ENCODE measurements around the gene AP1AR.

AP1AR gene

DNA sequence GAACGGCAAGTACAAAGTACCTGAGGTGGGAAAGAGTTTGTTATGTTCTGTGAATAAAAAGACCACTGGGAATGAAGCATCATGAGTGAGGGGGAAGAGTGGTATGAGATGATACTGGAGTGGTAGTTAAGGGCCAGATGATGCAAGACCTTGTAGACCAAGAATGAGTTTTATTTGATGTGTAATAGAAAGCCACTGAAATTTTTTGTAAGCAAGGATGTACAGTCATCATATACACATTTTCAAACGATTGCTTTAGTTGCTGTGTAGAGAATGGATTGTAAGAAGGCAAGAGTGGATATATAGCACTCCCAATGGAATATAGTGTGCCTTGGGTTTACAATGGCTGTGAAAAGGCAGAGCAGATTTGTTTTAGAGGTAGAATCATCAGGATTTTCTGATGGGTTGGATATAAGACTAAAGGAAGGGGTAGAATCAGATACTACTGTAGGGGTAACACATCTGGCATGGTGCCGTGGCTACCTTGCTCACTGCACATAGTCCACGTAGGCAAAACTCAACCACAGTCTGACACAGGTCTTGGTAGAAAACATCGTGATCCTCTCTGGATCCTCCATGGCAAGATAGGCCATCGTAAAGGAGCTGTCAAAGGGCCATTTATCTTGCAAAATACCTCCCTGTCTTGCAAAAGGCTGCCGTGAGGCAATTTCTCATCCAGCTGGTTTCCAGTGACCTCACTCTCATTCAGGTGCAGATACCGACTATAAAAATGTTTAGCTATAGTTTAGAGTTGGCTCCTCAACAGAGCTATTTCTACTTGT, 39.2 kb downstream of the AP1AR start:
- H3K9ac ChIP-seq (ENCODE audit: low read length) = no peak overlapping the region
- H3K4me2 ChIP-seq (ENCODE audit: low read length) = no peak overlapping the region
- 0 out of 2 replicates have a peak, but pooled peaks cover 3% of the 10 kb centered on the region for H3F3A ChIP-seq (ENCODE audit: insufficient read depth, low read length)
- no peak overlapping the region for H2AFZ ChIP-seq (ENCODE audit: low read length)
- no peak overlapping the region for H3K4me3 ChIP-seq (ENCODE audit: low read depth, low read length, poor library complexity, severe bottlenecking)
- H3K79me2 ChIP-seq (ENCODE audit: insufficient read depth, low read length) = peaks cover 14% of the 10 kb centered on the region; the same call in 1 of the 2 replicates
- H4K20me1 ChIP-seq (ENCODE audit: insufficient read depth, low read length) = no peaks in the 10 kb centered on the region
- peaks cover 21% of the 10 kb centered on the region for H3K36me3 ChIP-seq (ENCODE audit: insufficient read depth, low read length)
- no peaks in the 10 kb centered on the region for H3K4me1 ChIP-seq (ENCODE audit: insufficient read depth, low read length, severe bottlenecking)
- no peaks in the 10 kb centered on the region for H3K9me2 ChIP-seq (ENCODE audit: low read depth, low read length)
- H3K9me3 ChIP-seq (ENCODE audit: low read length) = no peaks in the 10 kb centered on the region
- peak overlapping the region; percentile 48 for H3K27ac ChIP-seq (ENCODE audit: low read depth, low read length, poor library complexity, severe bottlenecking)
- H3K27me3 ChIP-seq (ENCODE audit: insufficient read depth, low read length) = no peaks in the 10 kb centered on the region
- TF ChIP-seq, protein P1, sequence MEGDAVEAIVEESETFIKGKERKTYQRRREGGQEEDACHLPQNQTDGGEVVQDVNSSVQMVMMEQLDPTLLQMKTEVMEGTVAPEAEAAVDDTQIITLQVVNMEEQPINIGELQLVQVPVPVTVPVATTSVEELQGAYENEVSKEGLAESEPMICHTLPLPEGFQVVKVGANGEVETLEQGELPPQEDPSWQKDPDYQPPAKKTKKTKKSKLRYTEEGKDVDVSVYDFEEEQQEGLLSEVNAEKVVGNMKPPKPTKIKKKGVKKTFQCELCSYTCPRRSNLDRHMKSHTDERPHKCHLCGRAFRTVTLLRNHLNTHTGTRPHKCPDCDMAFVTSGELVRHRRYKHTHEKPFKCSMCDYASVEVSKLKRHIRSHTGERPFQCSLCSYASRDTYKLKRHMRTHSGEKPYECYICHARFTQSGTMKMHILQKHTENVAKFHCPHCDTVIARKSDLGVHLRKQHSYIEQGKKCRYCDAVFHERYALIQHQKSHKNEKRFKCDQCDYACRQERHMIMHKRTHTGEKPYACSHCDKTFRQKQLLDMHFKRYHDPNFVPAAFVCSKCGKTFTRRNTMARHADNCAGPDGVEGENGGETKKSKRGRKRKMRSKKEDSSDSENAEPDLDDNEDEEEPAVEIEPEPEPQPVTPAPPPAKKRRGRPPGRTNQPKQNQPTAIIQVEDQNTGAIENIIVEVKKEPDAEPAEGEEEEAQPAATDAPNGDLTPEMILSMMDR (IDR thresholded peaks at IDR 0.05; ENCODE audit: low read length) = no peak
- TF ChIP-seq EZH2 (IDR thresholded peaks at IDR 0.05; ENCODE audit: borderline replicate concordance, low read length) = no peak

DNA sequence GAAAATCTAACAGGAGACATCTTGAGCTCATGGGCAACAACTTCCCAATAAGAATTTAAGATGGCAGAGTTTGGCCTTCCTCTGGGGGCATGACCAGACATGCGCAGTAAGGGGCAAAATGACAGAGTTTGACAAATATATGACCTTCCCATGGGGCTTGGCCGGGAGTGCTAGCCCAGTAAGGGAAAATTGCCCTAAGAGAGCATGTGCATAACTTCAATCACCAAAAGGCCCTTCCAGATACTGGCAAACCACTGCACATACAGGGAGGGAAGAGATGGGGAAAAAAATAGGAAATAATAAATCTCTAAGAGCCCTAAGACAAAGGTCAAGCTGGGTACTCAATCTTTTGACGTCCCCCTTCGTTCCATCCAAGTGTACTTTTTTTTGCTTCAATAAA, 40.7 kb downstream of the AP1AR start:
- H2AFZ ChIP-seq (ENCODE audit: low read length) = no peak overlapping the region
- no peak overlapping the region for H3K27ac ChIP-seq (ENCODE audit: low read depth, low read length, poor library complexity, severe bottlenecking)
- no peaks in the 10 kb centered on the region for H3K9me3 ChIP-seq (ENCODE audit: low read length)
- H3K9ac ChIP-seq (ENCODE audit: low read length) = no peak overlapping the region
- peaks cover 35% of the 10 kb centered on the region for H3K36me3 ChIP-seq (ENCODE audit: insufficient read depth, low read length)
- H4K20me1 ChIP-seq (ENCODE audit: insufficient read depth, low read length) = no peaks in the 10 kb centered on the region
- H3K4me2 ChIP-seq (ENCODE audit: low read length) = no peak overlapping the region
- no peaks in the 10 kb centered on the region for H3K9me2 ChIP-seq (ENCODE audit: low read depth, low read length)
- 0 out of 2 replicates have a peak, but pooled peaks cover 3% of the 10 kb centered on the region for H3F3A ChIP-seq (ENCODE audit: insufficient read depth, low read length)
- H3K79me2 ChIP-seq (ENCODE audit: insufficient read depth, low read length) = peaks cover 29% of the 10 kb centered on the region
- no peak overlapping the region for H3K4me3 ChIP-seq (ENCODE audit: low read depth, low read length, poor library complexity, severe bottlenecking)
- no peak for TF ChIP-seq EZH2 (IDR thresholded peaks at IDR 0.05; ENCODE audit: borderline replicate concordance, low read length)
- TF ChIP-seq, protein P1 (IDR thresholded peaks at IDR 0.05; ENCODE audit: low read length) = no peak
- no peaks in the 10 kb centered on the region for H3K4me1 ChIP-seq (ENCODE audit: insufficient read depth, low read length, severe bottlenecking)
- H3K27me3 ChIP-seq (ENCODE audit: insufficient read depth, low read length) = no peaks in the 10 kb centered on the region

DNA sequence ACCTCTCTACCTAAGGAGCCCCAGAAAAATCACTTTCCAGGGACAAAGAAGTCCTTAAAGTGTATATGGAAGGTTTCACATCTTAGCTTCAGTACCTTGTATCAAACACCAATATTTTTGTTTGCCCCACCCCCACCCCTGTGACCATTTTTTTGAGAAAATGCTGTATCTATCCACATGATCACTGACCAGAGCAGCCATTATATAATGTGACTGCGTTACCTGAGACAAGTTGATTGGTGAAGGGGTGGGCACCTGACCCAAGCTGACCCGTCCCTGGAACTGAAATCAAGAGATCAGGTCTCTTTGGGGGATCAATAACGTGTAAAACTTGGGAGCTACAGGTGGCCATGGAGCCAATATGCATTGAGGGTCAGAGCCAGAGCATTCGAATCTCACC, 43.4 kb downstream of the AP1AR start:
- peaks cover 18% of the 10 kb centered on the region for H3K4me1 ChIP-seq (ENCODE audit: insufficient read depth, low read length, severe bottlenecking)
- no peaks in the 10 kb centered on the region for H3K9me3 ChIP-seq (ENCODE audit: low read length)
- H4K20me1 ChIP-seq (ENCODE audit: insufficient read depth, low read length) = no peaks in the 10 kb centered on the region
- TF ChIP-seq, protein P1 (IDR thresholded peaks at IDR 0.05; ENCODE audit: low read length) = no peak
- TF ChIP-seq EZH2 (IDR thresholded peaks at IDR 0.05; ENCODE audit: borderline replicate concordance, low read length) = no peak
- H3K4me2 ChIP-seq (ENCODE audit: low read length) = no peak overlapping the region
- peaks cover 43% of the 10 kb centered on the region for H3K36me3 ChIP-seq (ENCODE audit: insufficient read depth, low read length)
- no peak overlapping the region for H3K9ac ChIP-seq (ENCODE audit: low read length)
- H3K79me2 ChIP-seq (ENCODE audit: insufficient read depth, low read length) = peaks cover 53% of the 10 kb centered on the region
- H3K27ac ChIP-seq (ENCODE audit: low read depth, low read length, poor library complexity, severe bottlenecking) = no peak overlapping the region
- H3K27me3 ChIP-seq (ENCODE audit: insufficient read depth, low read length) = no peaks in the 10 kb centered on the region
- H2AFZ ChIP-seq (ENCODE audit: low read length) = no peak overlapping the region
- H3K9me2 ChIP-seq (ENCODE audit: low read depth, low read length) = no peaks in the 10 kb centered on the region
- H3F3A ChIP-seq (ENCODE audit: insufficient read depth, low read length) = 0 out of 2 replicates have a peak, but pooled peaks cover 3% of the 10 kb centered on the region
- no peak overlapping the region for H3K4me3 ChIP-seq (ENCODE audit: low read depth, low read length, poor library complexity, severe bottlenecking)

Data from OCI-LY1 (cell line).